GM12875 (cell line): ENCODE results near the gene SLC9A5.

ENCODE experiments used
- H3K4me3 ChIP-seq: one replicate; pipeline ENCODE4 v1.5.1; 2011; ENCODE audit warnings: low read depth, low read length, control low read depth
- CTCF ChIP-seq: IDR thresholded peaks from 2 replicates; pipeline ENCODE4 v1.5.1; 2011; ENCODE audit warnings: low read depth, mild to moderate bottlenecking, control low read depth, inconsistent platforms, low read length, moderate library complexity, borderline replicate concordance; ENCODE audit not compliant: insufficient read depth

SLC9A5 gene

DNA sequence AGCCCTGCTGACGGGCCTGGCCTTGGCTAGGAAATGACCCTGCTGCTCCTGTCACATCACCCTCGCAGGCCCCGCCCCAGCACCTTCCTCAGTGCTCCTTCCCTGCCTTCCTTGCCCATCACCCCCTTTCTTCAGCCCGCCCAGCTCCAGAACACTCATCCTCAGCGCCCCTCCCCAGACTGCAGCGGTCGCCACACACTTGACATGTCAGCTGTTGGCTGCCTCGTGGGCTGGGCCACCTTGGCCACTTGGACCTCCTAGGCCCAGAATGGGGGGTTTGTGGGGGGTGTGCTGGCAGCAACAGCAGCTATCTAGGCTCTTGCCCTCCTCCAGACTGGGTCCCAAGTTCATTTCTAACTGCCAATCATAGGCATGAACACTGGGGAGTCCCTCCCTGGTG, 39.2 kb upstream of the SLC9A5 start:
- TF ChIP-seq CTCF: no peak
- no peak overlapping the region for H3K4me3 ChIP-seq

DNA sequence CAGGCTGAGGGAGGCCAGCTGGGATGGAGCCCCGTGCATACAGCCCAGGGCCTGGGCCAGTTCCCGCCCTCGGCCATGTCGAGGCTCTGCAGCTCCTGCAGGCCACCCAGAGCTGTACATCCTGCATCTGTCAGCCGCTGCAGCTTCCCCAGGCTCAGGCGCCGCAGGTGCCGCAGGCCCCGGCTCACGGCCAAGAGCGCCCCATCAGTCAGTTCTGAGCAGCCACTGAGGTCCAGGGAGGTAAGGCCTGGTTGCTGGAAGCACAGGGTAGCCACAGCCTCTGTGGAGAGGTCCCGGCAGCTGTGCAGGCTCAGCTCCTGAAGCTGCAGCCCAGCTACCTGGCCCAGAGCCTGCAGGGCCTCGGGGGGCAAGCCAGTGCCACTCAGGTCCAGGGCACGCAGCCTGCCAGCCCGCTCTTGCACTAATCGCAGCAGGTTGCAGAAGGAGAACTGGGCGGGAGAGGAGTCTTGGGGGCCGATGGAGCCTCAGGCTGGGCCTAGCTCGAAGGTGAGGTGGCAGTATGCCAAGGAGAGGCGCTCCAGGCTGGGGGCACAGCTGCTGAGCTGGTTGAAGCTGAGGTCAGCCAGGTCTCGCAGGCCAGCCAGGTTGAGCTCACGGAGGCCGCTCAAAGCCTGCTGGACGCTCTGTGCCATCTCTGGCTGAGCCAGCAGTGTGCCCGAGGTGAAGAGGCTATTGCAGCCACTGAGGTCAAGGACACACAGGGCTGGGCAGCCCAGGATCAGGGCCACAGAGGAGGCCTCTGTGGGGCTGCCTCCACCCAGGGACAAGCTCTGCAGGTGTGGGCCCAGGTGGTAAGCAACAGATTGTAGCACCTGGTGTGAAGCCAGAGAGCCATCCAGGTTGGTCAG, 38.5 kb upstream of the SLC9A5 start:
- no peak overlapping the region for H3K4me3 ChIP-seq
- TF ChIP-seq CTCF: no peak

DNA sequence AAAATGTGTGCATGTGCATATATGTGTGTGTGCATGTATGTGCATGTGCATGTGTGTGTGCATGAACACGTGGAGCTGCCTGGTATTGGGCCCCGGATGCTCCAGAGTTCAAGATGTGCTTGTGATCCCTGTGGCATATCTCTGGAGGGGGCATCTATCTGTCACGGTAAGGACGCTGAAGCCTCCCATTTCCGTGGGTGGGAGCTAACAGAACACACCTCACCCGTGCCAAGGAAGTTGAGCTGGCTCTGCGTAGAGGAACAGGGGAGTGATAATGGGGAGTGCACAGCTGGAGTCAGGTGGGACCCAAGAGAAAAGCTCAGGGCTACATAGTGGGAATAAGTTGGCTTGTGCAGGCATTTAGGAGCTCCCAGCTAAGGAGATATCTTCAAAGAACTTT, 37.1 kb upstream of the SLC9A5 start:
- TF ChIP-seq CTCF: no peak
- no peak overlapping the region for H3K4me3 ChIP-seq

DNA sequence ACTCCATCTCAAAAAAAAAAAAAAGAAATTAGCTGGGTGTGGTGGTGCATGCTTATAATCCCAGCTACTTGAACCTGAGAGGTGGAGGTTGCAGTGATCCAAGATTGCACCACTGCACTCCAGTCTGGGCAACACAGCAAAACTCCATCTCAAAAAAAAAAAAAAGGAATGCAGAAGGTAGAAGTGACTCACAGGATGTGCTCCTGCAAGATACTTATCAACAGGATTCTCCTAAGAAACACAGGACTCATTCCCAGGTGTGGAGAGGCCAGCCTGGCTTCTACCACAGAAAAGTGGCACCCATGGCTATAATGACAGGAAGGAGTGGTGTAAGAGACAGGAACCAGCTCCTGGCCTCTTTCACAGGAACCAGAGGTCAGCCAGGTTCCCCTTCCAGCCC, 36.0 kb upstream of the SLC9A5 start:
- H3K4me3 ChIP-seq: no peak overlapping the region
- no peak for TF ChIP-seq CTCF

GRCh38 chr16:67213197-67214019, 35.4 kb upstream of the SLC9A5 start:
- no peak overlapping the region for H3K4me3 ChIP-seq
- no peak for TF ChIP-seq CTCF

GRCh38 chr16:67215706-67216105, 33.1 kb upstream of the SLC9A5 start:
- no peak for TF ChIP-seq CTCF

More at GRCh38 chr16:67215706-67216105, 33.1 kb upstream of the SLC9A5 start:
- H3K4me3 ChIP-seq: no peak overlapping the region
